Naive thymus-derived CD4-positive, alpha-beta T cell (primary cell): ENCODE data around the gene SULT1E1. TPM values are rescaled to one million over a fixed set of nuclear protein-coding genes. Genes with fewer than 3 reads are reported as not detected.

ENCODE experiments used
- ATAC-seq: fragments of 150-1000 bp; cut with Tn5 transposase; 2 replicates; pipeline ENCODE4 v1.10.0; 2021; ENCODE audit warnings: mild to moderate bottlenecking, moderate library complexity
- CTCF ChIA-PET: fragments of 350-600 bp; sonication (Branson Sonifier 250); formaldehyde crosslinking; loops from one replicate; lab custom pipeline; 2021; ENCODE audit warnings: antibody characterized with exemption; lab: Charles Lee
- POLR2A ChIA-PET: fragments of 350-600 bp; sonication (Branson Sonifier 250); formaldehyde crosslinking; loops from one replicate; lab custom pipeline; 2021; ENCODE audit warnings: antibody characterized with exemption, inconsistent platforms; lab: Charles Lee
- DNase-seq, 9 donors: peaks; one replicate each; pipeline versions ENCODE4 v3.0.0 to v3.0.0-alpha.2; 2020 to 2022; ENCODE audit warnings: mixed read lengths in 1 of 9
- H3K27ac ChIP-seq: one replicate; pipeline ENCODE4 v1.7.0; 2013; ENCODE audit warnings: mild to moderate bottlenecking, low read depth, low read length, moderate library complexity
- H3K27me3 ChIP-seq, 2 donors: one replicate each; pipeline ENCODE4 v1.7.0; 2013; ENCODE audit warnings: low read length in 2 of 2, mild to moderate bottlenecking in 2 of 2, moderate library complexity in 2 of 2; ENCODE audit not compliant: control insufficient read depth in 2 of 2, insufficient read depth in 2 of 2
- H3K36me3 ChIP-seq, 3 experiments: 1 replicate in 2 of 3; 2 replicates in 1 of 3; pipeline ENCODE4 v1.7.0; 2013; ENCODE audit warnings: low read length in 3 of 3, mild to moderate bottlenecking in 3 of 3, moderate library complexity in 1 of 3; ENCODE audit not compliant: insufficient read depth in 3 of 3, control insufficient read depth in 2 of 3
- H3K4me1 ChIP-seq, 2 donors: one replicate each; pipeline ENCODE4 v1.7.0; 2013; ENCODE audit warnings: low read length in 2 of 2, mild to moderate bottlenecking in 2 of 2, moderate library complexity in 1 of 2; ENCODE audit not compliant: control insufficient read depth in 2 of 2, insufficient read depth in 2 of 2
- H3K4me3 ChIP-seq: 2 replicates; pipeline ENCODE4 v1.7.0; 2013; ENCODE audit warnings: mild to moderate bottlenecking, low read length
- H3K9me3 ChIP-seq, 3 experiments: 1 replicate in 2 of 3; 2 replicates in 1 of 3; pipeline ENCODE4 v1.7.0; 2013; ENCODE audit warnings: low read length in 3 of 3; ENCODE audit not compliant: control insufficient read depth in 2 of 3
- H3K27ac Mint-ChIP-seq, 9 donors: one replicate each; pipeline ENCODE4 v1.8.0; 2020 to 2022; ENCODE audit warnings: mixed read lengths in 9 of 9, mild to moderate bottlenecking in 8 of 9, moderate library complexity in 5 of 9, inconsistent platforms in 2 of 9
- H3K27me3 Mint-ChIP-seq, 5 donors: one replicate each; pipeline ENCODE4 v1.8.0; 2021 to 2022; ENCODE audit warnings: mixed read lengths in 5 of 5, mild to moderate bottlenecking in 1 of 5
- H3K36me3 Mint-ChIP-seq, 5 donors: one replicate each; pipeline ENCODE4 v1.8.0; 2020 to 2022; ENCODE audit warnings: mixed read lengths in 5 of 5, mild to moderate bottlenecking in 3 of 5, inconsistent platforms in 1 of 5
- H3K4me1 Mint-ChIP-seq, 7 donors: one replicate each; pipeline ENCODE4 v1.8.0; 2020 to 2022; ENCODE audit warnings: mixed read lengths in 7 of 7, mild to moderate bottlenecking in 3 of 7, inconsistent platforms in 1 of 7
- H3K4me3 Mint-ChIP-seq, 10 donors: one replicate each; pipeline ENCODE4 v1.8.0; 2020 to 2022; ENCODE audit warnings: mild to moderate bottlenecking in 10 of 10, mixed read lengths in 10 of 10, moderate library complexity in 6 of 10, inconsistent platforms in 2 of 10
- H3K9me3 Mint-ChIP-seq, 11 donors: one replicate each; pipeline ENCODE4 v1.8.0; 2020 to 2022; ENCODE audit warnings: mixed read lengths in 11 of 11, mild to moderate bottlenecking in 4 of 11, inconsistent platforms in 1 of 11, moderate library complexity in 1 of 11
- intact Hi-C, 2 donors: fragments of 100-400 bp; cut with micrococcal nuclease; formaldehyde crosslinking; loops; one replicate each; pipeline ENCODE4 v1.15.1; 2023
- polyA plus RNA-seq, 2 donors: library from polyadenylated mRNA; unstranded; fragments of 300-500 nt; fragmentation: Illumina TruSeq; gene quantifications; one replicate each; pipeline ENCODE4 v1.2.3, GENCODE V29; 2021
- total RNA-seq, 6 experiments: library from RNA in 5 of 6; stranded (reverse) in 5 of 6; gene quantifications; 1 replicate in 5 of 6; 2 replicates in 1 of 6; pipeline ENCODE4 v1.2.3 and lab custom pipeline; 2021 to 2026

The SULT1E1 gene
- total and polyA plus RNA-seq, 7 experiments from 2014 or later: not detected

DNA sequence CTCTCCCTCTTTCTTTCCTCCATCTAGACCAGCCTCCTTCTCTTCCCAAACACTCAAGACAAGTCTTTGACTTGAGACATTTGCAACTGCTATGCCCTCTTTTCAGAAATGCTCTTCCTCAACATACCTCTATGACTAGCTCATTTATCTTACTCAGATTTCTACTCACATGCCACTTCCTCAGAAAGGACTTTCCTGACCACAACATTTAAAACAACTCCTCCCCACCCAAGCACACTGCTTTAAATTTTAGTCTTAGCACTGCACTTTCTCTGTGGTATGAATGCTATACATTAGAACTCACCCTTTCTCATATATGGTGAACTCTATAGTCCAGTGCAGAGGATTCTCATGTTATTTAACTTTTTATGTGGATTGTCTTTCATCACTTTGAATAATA lies 28.4 kb upstream of the SULT1E1 start:
- ATAC-seq: peak; percentile 20

DNA sequence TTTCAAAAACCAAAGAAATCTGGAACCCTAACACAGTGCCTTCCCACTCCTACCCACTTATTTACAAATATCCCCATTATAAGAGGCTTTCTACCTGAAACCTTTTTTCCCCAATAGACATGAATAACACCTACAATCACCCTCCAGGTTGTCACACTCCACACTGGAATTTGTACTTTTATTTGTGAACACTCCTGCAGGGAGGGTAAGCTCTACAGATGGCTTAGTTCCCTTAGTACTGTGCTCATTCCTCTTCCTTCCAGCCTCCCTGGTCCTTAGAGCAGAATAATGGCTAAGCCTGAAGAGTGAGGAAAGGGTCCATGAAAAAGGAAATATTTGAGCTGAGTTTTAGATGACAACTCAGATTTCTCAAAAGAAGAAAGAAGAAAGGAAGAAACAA lies 22.2 kb upstream of the SULT1E1 start:
- no peak overlapping the region for H3K27ac Mint-ChIP-seq
- intact Hi-C loops: loop anchor here (5.0 to 10.0 kb wide), 3 partner anchors 120 to 1610 kb away; partner anchors contain the start of gene SULT1B1 (in 1 of the 2)
- no peak for DNase-seq

More for the DNA sequence above, 28.4 kb upstream of the SULT1E1 start:
- peaks cover 0 to 4% (median 0%) of the 10 kb centered on the region in 5 donors for H3K36me3 Mint-ChIP-seq
- no peaks in the 10 kb centered on the region for H3K27me3 ChIP-seq
- peaks cover 0 to 6% (median 0%) of the 10 kb centered on the region in 11 donors for H3K9me3 Mint-ChIP-seq
- H3K4me3 ChIP-seq: no peak overlapping the region
- peaks cover 0 to 5% (median 3%) of the 10 kb centered on the region in 7 donors for H3K4me1 Mint-ChIP-seq
- H3K27me3 Mint-ChIP-seq: peaks cover 0 to 15% (median 6%) of the 10 kb centered on the region in 5 donors
- no peak overlapping the region for H3K27ac ChIP-seq
- DNase-seq: no peak
- intact Hi-C loops: loop anchor here in 1 of 2 donors (10.0 kb wide), 1 partner anchor 296 kb away; no protein-coding TSS in a partner anchor
- POLR2A ChIA-PET: no interaction called here
- no peaks in the 10 kb centered on the region for H3K9me3 ChIP-seq
- no peak overlapping the region for H3K27ac Mint-ChIP-seq
- H3K36me3 ChIP-seq: no peaks in the 10 kb centered on the region
- no peak overlapping the region for H3K4me3 Mint-ChIP-seq
- CTCF ChIA-PET: no interaction called here
- no peaks in the 10 kb centered on the region for H3K4me1 ChIP-seq

DNA sequence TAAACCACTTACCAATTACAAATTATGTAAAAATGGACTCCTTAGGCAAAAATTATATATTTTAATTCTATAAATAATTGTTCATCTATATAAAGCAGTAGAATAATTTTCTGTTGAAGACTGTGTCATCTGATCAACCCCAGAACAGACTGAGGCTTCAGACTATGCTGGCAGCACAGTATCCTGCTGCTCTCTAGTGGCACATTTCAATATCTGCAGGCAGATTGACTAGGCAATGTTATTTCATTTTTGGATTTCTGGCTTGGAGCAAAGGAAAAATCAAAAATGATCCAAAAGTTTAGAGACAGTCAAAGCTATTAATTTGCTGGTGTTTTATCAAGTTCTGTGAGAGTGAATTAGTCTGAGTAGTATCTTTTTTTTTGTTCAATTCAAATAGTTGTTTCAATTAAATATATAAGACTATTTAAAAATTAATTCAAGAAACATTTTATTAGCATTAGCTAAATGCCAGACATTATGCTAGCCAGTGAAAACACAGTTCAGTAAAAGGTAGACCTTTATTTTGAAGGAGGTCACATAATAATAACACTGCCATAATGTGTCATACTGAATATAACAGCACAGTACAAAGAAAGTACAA lies 21.3 kb upstream of the SULT1E1 start:
- ATAC-seq: peak; percentile 90

More for the DNA sequence above, 22.2 kb upstream of the SULT1E1 start:
- Histone ChIP-seq H3K4me1 (no peaks in the 10 kb centered on the region), H3K27ac (no peak overlapping the region), H3K4me3 (no peak overlapping the region), H3K9me3 (no peaks in the 10 kb centered on the region), H3K27me3 (no peaks in the 10 kb centered on the region), H3K36me3 (no peaks in the 10 kb centered on the region)
- H3K4me1 Mint-ChIP-seq: no peaks in the 10 kb centered on the region
- peaks cover 0 to 8% (median 6%) of the 10 kb centered on the region in 5 donors for H3K27me3 Mint-ChIP-seq
- H3K9me3 Mint-ChIP-seq: peaks cover 0 to 6% (median 0%) of the 10 kb centered on the region in 11 donors
- ChIA-PET CTCF (interaction anchor here (1.3 to 4.4 kb wide), 3 partner anchors 58 to 192 kb away, joined by 5 to 31 read pairs (median 16); no protein-coding TSS in a partner anchor), POLR2A (interaction anchor here (1.1 kb wide), 1 partner anchor 123 kb away, joined by 3 read pairs; no protein-coding TSS in a partner anchor)
- H3K36me3 Mint-ChIP-seq: peaks cover 0 to 4% (median 0%) of the 10 kb centered on the region in 5 donors
- no peak for ATAC-seq
- H3K4me3 Mint-ChIP-seq: no peak overlapping the region

DNA sequence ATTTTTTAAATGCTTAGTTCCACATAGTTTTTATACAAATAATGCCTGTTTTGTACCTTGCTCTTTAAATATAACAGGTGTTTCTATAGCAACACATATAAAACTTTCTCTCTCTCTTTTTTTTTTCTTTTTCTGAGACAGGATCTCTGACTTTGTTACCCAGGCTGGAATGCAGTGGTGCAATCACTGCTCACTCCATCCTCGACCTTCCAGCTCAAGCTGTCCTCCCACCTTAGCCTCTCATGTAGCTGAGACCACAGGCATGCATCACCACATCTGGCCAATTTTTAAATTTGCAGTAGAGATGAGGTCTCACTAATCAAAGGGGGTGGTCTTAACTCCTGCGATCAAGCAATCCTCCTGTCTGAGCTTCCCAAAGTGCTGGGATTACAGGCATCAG lies 18.3 kb upstream of the SULT1E1 start:
- DNase-seq (no peak), ATAC-seq (no peak)
- H3K27ac ChIP-seq: no peak overlapping the region
- ChIA-PET POLR2A (no interaction called here), CTCF (interaction anchor here (0.6 to 4.4 kb wide), 2 partner anchors 54 to 560 kb away, joined by 5 to 31 read pairs; no protein-coding TSS in a partner anchor)
- Mint-ChIP-seq H3K27ac (no peak overlapping the region), H3K36me3 (no peaks in the 10 kb centered on the region), H3K27me3 (peaks cover 0 to 8% (median 0%) of the 10 kb centered on the region in 5 donors), H3K9me3 (peaks cover 0 to 3% (median 0%) of the 10 kb centered on the region in 11 donors), H3K4me1 (no peaks in the 10 kb centered on the region), H3K4me3 (no peak overlapping the region)
- H3K27me3 ChIP-seq: no peaks in the 10 kb centered on the region
- intact Hi-C loops: no loop called here
- no peak overlapping the region for H3K4me3 ChIP-seq
- H3K9me3 ChIP-seq: no peaks in the 10 kb centered on the region
- H3K4me1 ChIP-seq: no peaks in the 10 kb centered on the region
- no peaks in the 10 kb centered on the region for H3K36me3 ChIP-seq

More for the DNA sequence above, 21.3 kb upstream of the SULT1E1 start:
- no peaks in the 10 kb centered on the region for H3K4me1 ChIP-seq
- H3K27ac Mint-ChIP-seq: no peak overlapping the region
- H3K9me3 Mint-ChIP-seq: peaks cover 0 to 6% (median 0%) of the 10 kb centered on the region in 11 donors
- ChIA-PET POLR2A (interaction anchor here (1.1 kb wide), 2 partner anchors 121 to 122 kb away, joined by 3 to 5 read pairs; partner anchors contain the start of gene SULT1B1), CTCF (interaction anchor here (0.7 to 4.4 kb wide), 17 partner anchors 12 to 1008 kb away, joined by 3 to 31 read pairs (median 5); no protein-coding TSS in a partner anchor)
- H3K27me3 Mint-ChIP-seq: peaks cover 0 to 8% (median 6%) of the 10 kb centered on the region in 5 donors
- H3K36me3 Mint-ChIP-seq: peaks cover 0 to 4% (median 0%) of the 10 kb centered on the region in 5 donors
- DNase-seq: peak in 7 of 9 donors; percentile 25 to 62 (median 48)
- H3K4me1 Mint-ChIP-seq: no peaks in the 10 kb centered on the region
- H3K27me3 ChIP-seq: no peaks in the 10 kb centered on the region
- H3K4me3 Mint-ChIP-seq: no peak overlapping the region
- no peaks in the 10 kb centered on the region for H3K36me3 ChIP-seq
- intact Hi-C loops: loop anchor here (1.0 to 10.0 kb wide), 8 partner anchors 58 to 1609 kb away; partner anchors contain the start of gene SULT1B1 (in 1 of the 2)
- no peak overlapping the region for H3K4me3 ChIP-seq
- no peak overlapping the region for H3K27ac ChIP-seq
- no peaks in the 10 kb centered on the region for H3K9me3 ChIP-seq

DNA sequence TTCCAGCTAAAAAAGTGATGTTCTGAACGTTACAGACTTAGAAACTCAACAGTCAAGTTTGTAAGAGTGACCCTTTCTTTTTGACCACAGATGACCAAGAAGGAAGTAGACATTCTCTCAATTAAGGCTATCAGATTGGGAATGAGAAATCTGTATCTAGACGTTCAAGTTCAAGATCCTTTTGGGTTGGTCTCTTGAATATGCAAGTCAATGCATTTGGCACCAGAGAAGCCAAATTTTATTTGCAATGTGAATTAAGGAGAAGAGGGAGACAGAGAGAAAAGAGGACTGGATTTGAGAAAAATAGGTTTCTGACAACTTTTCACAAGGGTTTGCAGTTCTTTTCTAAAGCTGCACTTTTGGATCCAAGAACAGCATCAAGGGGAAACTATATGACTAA lies 17.5 kb upstream of the SULT1E1 start:
- H3K9me3 ChIP-seq: no peaks in the 10 kb centered on the region

DNA sequence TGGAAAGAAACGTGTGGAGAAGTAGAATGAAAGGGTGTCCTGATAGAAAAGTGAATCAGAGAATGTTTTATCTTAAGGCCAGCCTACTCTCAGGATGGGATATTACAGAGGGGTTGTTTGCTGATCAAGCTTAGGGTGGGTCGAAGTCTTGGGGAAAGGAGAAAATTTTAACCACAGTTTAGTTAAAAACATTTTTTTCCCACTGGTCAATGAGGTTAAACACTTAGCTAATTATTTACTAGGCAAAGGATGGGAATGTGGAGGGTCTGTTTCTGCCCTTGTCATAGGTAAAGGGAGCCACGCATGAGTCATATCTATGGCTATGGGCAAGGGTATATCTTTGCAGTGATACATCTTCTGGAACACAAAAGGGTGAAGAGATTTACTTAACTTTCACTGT lies 16.1 kb upstream of the SULT1E1 start:
- DNase-seq: no peak
- no peaks in the 10 kb centered on the region for H3K36me3 ChIP-seq
- Mint-ChIP-seq H3K9me3 (peaks cover 0 to 10% (median 0%) of the 10 kb centered on the region in 11 donors), H3K27me3 (peaks cover 0 to 11% (median 0%) of the 10 kb centered on the region in 5 donors), H3K27ac (no peak overlapping the region), H3K4me1 (no peaks in the 10 kb centered on the region), H3K4me3 (no peak overlapping the region), H3K36me3 (peaks cover 0 to 4% (median 0%) of the 10 kb centered on the region in 5 donors)
- H3K4me1 ChIP-seq: no peaks in the 10 kb centered on the region
- POLR2A ChIA-PET: no interaction called here
- intact Hi-C loops: no loop called here
- CTCF ChIA-PET: interaction anchor here (0.6 to 0.8 kb wide), 2 partner anchors 9 to 166 kb away, joined by 3 read pairs; no protein-coding TSS in a partner anchor
- no peaks in the 10 kb centered on the region for H3K27me3 ChIP-seq
- no peak for ATAC-seq
- H3K4me3 ChIP-seq: no peak overlapping the region
- no peak overlapping the region for H3K27ac ChIP-seq
- H3K9me3 ChIP-seq: no peaks in the 10 kb centered on the region

More for the DNA sequence above, 17.5 kb upstream of the SULT1E1 start:
- Mint-ChIP-seq H3K27me3 (peaks cover 0 to 11% (median 0%) of the 10 kb centered on the region in 5 donors), H3K9me3 (peaks cover 0 to 5% (median 0%) of the 10 kb centered on the region in 11 donors), H3K4me1 (no peaks in the 10 kb centered on the region), H3K36me3 (peaks cover 0 to 2% (median 0%) of the 10 kb centered on the region in 5 donors), H3K4me3 (no peak overlapping the region), H3K27ac (no peak overlapping the region)
- no peaks in the 10 kb centered on the region for H3K36me3 ChIP-seq
- ATAC-seq: no peak
- H3K4me3 ChIP-seq: no peak overlapping the region
- no peak for DNase-seq
- ChIA-PET POLR2A (no interaction called here), CTCF (interaction anchor here (0.8 kb wide), 1 partner anchor 54 kb away, joined by 3 read pairs; no protein-coding TSS in a partner anchor)
- H3K27me3 ChIP-seq: no peaks in the 10 kb centered on the region
- intact Hi-C loops: no loop called here
- no peaks in the 10 kb centered on the region for H3K4me1 ChIP-seq
- no peak overlapping the region for H3K27ac ChIP-seq
